Fibroblast of pulmonary artery (primary cell): ENCODE data around the gene NCBP2.

Experiments
- DNase-seq: peaks from one replicate; pipeline ENCODE4 v3.0.0-alpha.2; 2010; ENCODE audit warnings: low read depth
- H3K4me3 ChIP-seq: replicated peaks from 2 replicates; pipeline ENCODE4 v1.5.1; 2011; ENCODE audit warnings: low read depth, mild to moderate bottlenecking, control low read depth, low read length, moderate library complexity
- CTCF ChIP-seq: IDR thresholded peaks from 2 replicates; pipeline ENCODE4 v1.5.1; 2011; ENCODE audit warnings: mild to moderate bottlenecking, control low read depth, low read length, inconsistent platforms; ENCODE audit errors: missing control alignments

NCBP2 gene

GRCh38 chr3:196974661-196975060 lies 32.3 kb upstream of the NCBP2 start:
- no peak for DNase-seq
- TF ChIP-seq CTCF: no peak
- no peak overlapping the region for H3K4me3 ChIP-seq

- no peak for TF ChIP-seq CTCF
- DNase-seq: no peak
- no peak overlapping the region for H3K4me3 ChIP-seq
Observed at GRCh38 chr3:196971094-196971698, 28.9 kb upstream of the NCBP2 start.

- no peak for DNase-seq
- TF ChIP-seq CTCF: no peak
- H3K4me3 ChIP-seq: no peak overlapping the region
Observed at GRCh38 chr3:196970547-196971093, 28.3 kb upstream of the NCBP2 start.

- peak; percentile 55 for DNase-seq
- TF ChIP-seq CTCF: no peak
- peak overlapping the region; percentile 60 for H3K4me3 ChIP-seq
Observed at GRCh38 chr3:196969660-196970546, 27.6 kb upstream of the NCBP2 start.

- DNase-seq: no peak
- no peak for TF ChIP-seq CTCF
- H3K4me3 ChIP-seq: peak overlapping the region; percentile 60
Observed at GRCh38 chr3:196969134-196969659, 26.9 kb upstream of the NCBP2 start.

- peak; percentile 30 for DNase-seq
- H3K4me3 ChIP-seq: peak within 1 kb of the TSS; percentile 60
- no peak for TF ChIP-seq CTCF
Observed at GRCh38 chr3:196968233-196969133, 26.2 kb upstream of the NCBP2 start, which contains the start of gene PIGZ. TSS of gene PIGZ (minus strand) at chr3:196968833. CDS start at chr3:196952031, 16,802 bp downstream.
